GM21737 (cell line): ENCODE results near the gene NLRP12.
"Not testable (repeated sequence)": the region's sequence is repeated elsewhere in the genome, so short reads cannot be mapped to it uniquely, and the experiment has no call there.

Experiments used
- ATAC-seq: cut with Tn5 transposase; IDR thresholded peaks from one replicate; pipeline ENCODE4 v1.9.1; 2021; ENCODE audit warnings: mild to moderate bottlenecking, moderate library complexity; ENCODE audit not compliant: unreplicated experiment

NLRP12 gene

DNA sequence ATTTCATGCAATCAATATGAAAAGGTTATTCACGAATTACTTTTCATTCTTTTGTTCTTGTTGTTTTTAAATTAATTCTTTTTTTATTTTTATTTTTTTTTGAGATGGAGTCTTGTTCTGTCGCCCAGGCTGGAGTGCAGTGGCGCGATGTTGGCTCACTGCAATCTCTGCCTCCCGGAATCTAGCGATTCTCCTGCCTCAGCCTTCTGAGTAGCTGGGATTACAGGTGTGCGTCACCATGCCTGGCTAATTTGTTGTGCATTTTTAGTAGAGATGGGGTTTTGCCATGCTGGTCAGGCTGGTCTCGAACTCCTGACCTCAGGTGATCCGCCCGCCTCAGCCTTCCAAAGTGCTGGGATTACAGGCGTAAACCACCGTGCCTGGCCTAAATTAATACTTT lies 16.1 kb upstream of the NLRP12 start:
- not testable (repeated sequence) for ATAC-seq

DNA sequence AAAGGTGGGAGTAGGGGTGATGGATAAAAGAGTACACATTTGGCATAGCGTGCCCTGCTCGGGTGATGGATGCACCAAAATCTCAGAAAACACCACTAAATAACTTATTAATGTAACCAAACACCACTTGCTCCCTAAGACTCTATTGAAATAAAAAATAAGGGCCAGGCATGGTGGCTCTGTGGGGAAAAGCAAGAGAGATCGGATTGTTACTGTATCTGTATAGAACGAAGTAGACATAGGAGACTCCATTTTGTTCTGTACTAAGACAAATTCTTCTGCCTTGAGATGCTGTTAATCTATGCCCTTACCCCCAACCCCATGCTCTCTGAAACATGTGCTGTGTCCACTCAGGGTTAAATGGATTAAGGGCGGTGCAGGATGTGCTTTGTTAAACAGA lies 14.3 kb upstream of the NLRP12 start:
- not testable (repeated sequence) for ATAC-seq

DNA sequence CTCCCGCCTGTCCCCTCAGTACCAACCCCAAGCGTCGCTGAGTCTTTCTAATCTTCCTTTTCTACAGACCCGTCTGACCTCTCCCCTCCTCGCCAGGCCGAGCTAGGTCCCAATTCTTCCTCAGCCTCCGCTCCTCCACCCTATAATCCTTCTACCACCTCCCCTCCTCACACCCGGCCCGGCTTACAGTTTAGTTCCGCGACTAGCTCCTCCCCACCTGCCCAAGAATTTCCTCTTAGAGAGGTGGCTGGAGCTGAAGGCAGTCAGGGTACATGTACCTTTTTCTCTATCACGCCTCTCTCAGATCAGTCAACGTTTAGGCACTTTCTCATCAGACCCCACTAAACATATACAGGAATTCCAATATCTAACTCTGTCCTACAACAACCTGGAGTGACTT lies 8.7 kb upstream of the NLRP12 start:
- not testable (repeated sequence) for ATAC-seq

DNA sequence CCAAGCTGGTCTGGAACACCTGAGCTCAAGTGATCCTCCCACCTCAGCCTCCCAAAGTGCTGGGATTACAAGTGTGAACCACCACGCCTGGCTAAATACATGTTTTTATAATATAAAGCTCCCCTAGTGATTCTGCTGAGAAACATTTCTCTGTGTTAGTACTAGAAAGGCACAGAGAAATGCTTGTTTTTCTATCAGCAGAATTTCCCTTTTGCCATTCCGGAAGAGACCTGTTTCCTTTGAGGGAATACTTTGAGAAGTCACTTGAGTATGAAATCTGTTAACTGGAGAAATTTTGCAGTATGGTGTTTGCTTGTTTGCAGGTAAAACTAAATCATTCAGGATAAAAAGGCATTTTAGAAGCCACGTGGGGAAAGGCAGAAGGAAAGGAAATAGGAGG lies 4.4 kb upstream of the NLRP12 start:
- no peak for ATAC-seq

DNA sequence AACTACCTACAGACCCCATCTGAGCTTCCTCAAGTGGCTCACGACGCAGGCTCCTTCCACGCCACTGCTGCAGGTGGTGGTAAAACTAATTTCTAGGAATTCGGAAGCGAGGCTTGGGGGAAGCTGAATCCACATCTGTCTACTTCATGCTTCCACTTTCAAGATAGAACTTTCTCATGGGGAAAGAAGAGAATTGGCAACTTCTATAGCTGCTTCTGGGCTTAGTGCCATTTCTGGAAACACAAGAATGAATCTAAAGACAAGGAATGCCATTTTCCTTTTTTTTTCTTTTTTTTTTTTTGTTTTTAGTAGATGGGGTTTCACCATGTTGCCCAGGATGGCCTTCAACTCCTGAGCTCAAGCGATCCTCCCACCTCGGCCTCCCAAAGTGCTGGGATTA lies 2.8 kb upstream of the NLRP12 start:
- no peak for ATAC-seq

DNA sequence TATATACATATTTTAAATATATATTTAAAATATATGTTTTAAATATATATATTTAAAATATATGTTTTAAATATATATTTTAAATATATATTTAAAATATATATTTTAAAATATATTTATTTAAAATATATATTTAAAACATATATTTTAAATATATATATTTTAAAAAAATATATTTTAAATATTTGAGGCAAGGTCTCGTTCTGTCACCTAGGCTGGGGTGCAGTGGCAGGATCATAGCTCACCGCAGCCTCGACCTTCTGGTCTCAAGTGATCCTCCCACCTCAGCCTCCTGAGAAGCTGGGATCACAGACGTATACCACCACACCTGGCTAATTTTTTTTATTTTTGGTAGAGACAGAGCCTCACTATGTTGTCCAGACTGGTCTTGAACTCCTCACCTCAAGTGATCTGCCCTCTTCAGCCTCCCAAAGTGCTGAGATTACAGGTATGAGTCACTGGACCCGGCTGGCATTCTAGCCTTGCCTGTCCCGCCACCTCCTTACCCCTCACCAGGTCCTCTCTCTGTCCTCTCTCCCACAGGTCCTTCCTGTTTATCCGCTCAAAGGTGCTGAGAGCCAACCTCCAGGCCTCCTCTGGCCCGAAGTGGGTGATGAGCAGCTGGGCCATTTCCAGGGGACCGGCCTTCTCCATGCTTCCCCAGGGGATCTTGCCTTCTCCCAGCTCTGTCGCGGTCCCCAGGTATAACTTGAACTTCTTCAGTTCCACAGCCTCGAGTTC lies 564 bp downstream of the NLRP12 start:
- ATAC-seq = no peak

DNA sequence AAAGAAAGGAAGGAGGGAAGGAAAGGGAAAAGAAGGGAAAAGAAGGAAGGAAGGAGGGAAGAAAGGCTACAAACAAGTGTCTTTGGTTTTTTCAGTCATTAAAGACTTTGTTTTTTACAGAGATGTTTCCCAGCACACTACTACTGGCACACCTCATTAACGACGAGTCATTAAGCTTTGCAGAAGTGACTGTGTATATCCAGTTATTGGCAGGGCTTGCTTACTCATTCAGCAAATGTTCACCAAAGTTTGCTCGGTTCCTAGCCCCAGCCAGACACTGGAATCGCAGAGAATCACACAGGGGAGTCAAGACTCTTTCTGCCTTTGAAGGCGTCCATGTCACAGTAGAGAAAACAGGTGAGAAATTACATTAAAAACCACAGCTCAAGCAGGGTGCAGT lies 4.3 kb downstream of the NLRP12 start:
- ATAC-seq = no peak

DNA sequence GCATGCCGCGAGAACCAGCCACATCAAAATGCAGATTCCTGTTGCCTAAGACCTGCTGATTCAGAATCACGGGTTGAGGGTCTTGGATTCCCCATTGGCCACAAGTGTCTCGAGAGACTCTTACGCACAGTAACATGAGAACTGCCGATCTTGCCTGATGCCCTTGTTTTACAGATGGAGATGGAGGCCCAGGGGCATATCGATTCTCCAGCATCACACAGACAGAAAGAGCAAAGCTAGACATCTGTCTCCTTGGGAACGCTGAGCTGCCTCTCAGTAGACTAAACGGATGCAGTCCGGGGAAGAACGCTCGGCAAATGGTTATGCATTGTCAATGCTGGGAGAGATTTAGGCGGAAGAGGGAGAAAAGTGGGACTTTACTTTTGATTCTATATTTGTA lies 5.4 kb downstream of the NLRP12 start:
- no peak for ATAC-seq

DNA sequence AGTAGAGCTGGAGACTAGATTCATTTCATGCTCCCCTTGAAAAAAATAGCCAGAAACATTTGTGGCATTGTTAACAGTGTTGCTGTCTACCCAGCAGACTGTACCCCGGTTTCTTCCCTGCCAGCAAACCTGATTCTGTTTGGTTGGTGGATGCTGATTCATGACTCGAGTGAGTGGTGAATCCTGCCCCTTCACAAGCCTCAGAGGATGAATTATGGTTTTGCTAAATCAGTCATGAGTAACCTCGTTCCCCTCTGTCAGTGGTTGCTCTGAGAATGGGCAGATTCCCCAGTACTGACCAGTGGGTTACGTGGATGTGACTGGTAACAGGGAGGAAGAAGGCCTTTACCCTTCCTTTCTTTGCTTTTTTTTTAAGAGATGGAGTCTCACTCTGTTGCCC lies 10.1 kb downstream of the NLRP12 start:
- ATAC-seq = no peak

DNA sequence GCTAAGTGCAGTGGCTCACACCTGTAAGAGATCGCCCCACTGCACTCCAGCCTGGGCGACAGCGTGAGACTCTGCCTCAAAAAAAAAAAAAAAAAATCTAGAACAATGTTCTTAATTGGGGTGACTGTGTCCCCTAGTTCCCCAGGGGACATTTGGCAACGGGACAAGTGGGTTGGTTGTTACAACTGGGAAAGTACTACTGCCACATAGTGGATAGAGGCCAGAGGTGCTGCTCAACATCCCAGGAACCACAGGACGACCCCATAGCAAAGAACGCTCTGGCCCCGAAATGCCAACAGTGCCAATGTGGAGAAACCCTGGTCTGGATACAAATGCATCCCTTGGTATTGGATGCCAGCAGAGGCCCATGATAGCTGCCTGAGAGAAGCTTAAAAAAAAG lies 11.8 kb downstream of the NLRP12 start:
- ATAC-seq = no peak

DNA sequence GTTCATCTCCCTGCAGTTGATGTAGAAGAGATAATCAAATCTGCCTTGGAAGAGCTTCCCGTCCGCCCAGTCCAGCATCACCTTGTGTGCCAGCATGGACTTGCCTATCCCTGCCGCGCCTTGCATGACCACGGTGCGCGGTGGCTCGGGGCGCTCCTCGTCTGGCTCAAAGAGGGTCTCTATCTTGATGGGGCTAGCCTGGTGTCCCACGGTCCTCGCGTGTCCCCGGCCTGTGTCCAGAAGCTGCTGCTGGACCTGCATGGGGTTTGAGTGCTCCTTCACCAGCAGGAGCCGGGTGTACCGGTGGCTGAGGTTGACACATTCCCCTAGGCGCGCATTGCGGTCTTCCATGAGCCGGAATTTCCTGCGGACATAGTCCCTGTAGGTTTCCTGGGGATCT lies 13.2 kb downstream of the NLRP12 start:
- ATAC-seq = no peak

DNA sequence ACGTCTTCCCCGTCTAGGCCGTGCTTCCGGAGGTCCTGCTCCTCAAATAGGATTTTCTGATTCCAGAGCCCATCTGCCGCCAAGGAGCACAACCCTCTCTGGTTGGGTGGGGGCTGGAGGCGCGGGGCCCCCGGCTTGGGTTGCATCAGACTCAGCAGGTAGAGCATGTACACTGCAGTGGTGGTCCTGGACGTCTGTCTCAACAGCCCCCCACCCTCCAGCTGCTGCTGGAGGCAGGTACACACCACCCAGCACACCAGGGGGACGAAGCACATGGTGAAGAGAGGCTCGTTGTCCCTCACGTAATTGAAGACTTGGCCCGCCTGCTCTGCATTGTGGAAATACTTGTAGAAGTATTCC lies 13.9 kb downstream of the NLRP12 start:
- ATAC-seq = no peak

DNA sequence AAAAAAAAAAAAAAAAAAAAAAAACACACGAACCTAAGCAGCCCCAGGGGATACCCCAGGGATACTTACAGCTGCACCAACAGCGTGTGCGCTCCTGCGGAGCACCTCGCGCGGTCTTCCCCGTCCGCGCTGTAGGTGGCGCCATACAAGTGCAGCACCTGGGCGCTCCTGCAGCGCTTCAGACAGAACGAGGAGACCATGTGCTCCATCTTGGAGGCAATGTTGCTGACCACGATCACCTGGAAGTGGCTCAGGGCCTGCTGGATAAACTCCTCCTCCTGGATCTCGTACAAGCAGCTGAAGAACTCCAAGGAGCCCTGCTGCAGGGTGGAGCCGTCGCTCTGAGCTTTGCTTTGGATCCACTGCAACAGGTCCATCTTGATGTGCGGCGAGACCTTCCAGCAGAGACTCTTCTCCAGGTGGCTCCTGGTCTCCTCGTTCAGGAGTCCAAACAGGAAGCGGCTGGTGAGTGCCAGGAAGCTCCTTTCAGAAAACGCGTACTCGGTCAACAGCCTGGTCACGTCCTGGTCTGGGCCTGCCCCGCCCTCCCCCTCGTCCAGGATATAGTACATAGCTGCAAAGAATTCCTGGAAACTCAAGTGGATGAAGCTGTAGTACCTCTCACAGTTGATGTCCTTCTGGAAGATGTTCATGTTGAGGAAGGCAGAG lies 14.5 kb downstream of the NLRP12 start:
- no peak for ATAC-seq

DNA sequence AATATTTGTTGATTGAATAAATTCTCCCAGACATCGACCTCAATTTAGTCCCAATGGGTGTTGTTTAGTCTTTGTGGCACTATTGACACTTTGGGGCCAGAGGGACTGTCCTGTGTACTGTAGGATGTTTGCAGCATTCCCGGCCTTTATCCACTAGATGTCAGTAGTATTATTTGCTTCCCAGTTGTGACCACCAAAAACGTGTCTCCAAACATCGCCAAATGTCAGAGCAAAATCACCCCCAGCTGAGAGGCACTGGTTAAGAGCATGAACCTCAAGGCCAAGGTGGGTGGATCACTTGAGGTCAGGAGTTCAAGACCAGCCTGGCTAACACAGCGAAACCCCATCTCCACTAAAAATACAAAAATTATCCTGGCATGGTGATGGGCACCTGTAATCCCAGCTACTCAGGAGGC lies 15.4 kb downstream of the NLRP12 start:
- no peak for ATAC-seq

DNA sequence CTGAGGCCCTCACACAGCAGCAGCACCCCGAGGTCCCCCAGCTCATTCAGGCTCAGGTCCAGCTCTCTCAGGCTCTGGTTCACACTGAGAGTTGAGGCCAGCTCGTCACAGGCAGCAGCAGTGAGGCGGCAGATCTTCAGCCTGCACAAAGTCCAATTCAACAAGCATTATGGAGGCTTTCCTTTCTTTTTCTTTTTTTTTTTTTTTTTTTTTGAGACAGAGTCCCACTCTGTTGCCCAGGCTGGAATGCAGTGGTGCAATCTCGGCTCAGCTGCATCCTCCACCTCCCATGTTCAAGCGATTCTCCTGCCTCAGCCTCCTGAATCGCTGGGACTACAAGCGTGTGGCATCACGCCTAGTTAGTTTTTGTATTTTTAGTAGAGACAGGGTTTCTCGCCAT lies 22.9 kb downstream of the NLRP12 start:
- ATAC-seq = no peak

DNA sequence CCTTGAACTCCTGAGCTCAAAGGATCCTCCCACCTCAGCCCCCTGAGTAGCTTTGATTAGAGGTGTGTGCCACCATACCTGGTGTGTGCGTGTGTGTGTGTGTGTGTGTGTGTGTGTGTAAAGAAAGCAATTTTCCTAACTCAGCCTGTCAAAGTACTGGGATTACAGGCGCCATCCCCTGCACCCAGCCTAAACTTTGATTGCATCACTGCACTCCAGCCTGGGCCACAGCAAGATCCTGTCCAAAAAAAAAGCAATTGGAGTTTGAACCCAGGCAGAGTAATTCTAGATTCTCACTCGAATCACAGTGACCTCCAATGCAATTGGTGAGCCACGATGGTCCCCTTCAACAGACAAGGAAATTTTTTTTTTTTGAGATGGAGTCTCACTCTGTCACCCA lies 29.1 kb downstream of the NLRP12 start:
- ATAC-seq = no peak

DNA sequence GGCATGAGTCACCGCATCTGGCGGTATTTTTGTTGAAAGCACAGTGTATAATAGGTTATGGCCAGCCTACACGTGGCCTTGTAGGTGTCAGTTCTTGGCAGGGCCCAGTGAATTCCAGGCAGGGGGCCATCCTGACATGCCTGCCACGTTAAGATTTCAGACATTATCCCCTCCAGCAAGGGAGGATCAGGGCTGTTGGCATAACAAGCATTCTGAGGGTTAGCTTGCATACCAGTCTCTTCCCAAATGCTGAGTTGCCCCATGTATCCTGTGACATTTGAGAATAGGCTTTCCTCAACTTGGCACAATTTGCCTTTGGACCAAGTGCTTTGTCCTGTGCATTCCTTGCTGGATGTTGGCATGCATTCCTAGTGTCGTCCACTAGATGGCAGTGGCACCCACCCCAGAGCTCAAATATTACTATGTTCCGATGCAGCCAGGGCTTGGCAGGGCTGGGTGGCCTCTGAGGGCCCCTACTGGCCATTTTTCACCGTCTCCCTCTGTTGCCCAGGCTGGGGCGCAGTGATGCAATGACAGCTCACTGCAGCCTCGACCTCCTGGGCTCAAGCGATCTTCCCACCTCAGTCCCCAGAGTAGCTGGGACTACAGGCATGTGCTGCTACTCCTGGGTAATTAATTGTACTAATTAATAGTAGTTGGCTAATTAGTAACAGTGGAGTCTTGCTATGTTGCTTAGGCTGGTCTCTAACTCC lies 31.2 kb downstream of the NLRP12 start:
- no peak for ATAC-seq

DNA sequence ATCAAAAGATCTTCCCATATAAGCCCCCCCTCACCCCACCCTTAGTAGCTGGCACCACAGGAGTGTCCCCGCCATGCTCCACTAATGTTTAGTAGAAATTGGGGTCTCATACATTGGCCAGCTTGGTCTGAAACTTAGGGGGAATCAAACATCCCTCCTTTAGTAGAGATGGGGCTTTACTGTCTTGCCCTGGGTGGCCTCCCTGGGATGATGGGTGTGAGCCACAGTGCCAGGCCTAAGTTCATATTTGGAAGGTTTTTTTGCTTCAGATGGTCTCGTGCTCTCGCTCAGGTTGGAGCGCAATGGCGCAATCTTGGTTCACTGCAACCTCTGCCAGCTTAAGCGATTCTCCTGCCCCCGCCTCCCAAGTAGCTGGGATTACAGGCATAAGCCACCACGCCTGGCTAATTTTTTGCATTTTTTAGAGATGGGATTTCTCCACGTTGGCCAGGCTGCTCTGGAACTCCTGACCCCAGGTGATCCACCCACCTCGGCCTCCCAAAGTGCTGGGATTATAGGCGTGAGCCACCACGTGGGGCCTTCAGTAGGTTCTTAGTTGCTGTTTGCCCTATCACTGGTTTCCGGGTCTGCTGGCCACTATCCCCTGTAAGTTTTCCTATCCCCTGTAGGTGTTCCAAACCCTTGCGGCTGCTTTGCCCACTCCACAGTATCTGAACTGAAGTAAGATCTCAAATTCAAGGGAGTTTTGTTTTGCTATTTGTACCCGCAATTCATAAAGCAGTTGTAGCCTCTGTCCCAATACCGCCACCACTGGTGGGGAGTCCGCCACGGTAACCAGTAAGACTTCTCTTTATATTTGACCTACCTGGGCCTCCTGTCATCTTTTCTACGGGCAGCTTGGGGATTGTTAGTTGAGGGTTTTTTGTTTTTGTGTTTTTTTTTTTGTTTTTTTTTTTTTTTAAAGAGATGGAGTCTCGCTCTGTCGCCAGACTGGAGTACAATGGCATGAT lies 34.1 kb downstream of the NLRP12 start:
- ATAC-seq = no peak

DNA sequence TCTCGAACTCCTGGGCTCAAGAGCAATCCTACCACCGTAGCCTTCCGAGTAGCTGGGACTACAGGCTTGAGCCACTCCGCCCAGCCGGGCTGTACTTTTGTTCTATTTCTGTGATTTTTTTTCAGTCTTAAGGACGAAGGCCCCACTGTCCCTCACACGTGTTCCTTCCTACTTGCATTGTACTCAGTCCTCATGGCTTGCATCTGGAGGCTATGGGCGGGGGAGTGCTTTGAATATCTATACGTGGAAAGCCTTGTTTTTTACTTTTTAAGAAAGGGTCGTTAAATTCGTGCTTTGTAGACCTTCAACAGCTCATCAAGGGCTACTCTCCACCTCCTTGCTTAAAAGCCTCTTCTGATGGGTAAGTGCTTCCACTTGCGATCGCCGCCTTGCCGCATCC lies 36.8 kb downstream of the NLRP12 start:
- no peak for ATAC-seq

DNA sequence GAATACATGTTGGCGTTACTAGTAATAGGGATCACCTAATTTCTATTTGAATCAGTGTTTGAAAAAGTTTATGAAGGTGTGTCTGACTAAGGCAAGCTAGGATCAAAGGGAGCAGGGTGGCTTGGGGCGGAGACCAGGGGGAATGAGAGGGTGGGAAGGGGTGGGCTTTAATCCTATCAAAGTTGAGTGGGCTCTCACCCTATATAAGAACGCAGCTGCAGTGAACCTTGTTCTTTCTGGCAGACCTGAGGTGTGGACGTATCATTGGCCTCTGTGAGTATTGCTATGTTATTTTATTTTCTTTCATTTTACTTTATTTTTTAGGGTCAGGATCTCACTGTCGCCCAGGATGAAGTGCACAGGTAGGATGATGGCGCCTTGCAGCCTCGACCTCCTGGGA lies 37.4 kb downstream of the NLRP12 start:
- no peak for ATAC-seq
